BJ (cell line): ENCODE measurements around the gene CADM3. TPM values are rescaled to one million over a fixed set of nuclear protein-coding genes. Genes with fewer than 3 reads are reported as not detected.

Experiments used
- CTCF ChIA-PET: fragments of 350-600 bp; formaldehyde crosslinking; extraction: SDS; loops from one replicate; lab custom pipeline; 2021; ENCODE audit warnings: antibody characterized with exemption, inconsistent platforms; lab: Yijun Ruan, JAX
- POLR2A ChIA-PET: fragments of 300-600 bp; sonication (Branson Sonifier 250); formaldehyde crosslinking; extraction: SDS; loops from one replicate; lab custom pipeline; 2021; ENCODE audit warnings: antibody characterized with exemption; lab: Charles Lee
- DNase-seq: peaks from one replicate; pipeline ENCODE4 v3.0.0-alpha.2; 2011; ENCODE audit warnings: low read depth
- H3K27me3 ChIP-seq: 2 replicates; pipeline ENCODE4 v1.6.0; 2011; ENCODE audit warnings: low read length; ENCODE audit not compliant: control insufficient read depth, insufficient read depth
- H3K36me3 ChIP-seq: 2 replicates; pipeline ENCODE4 v1.5.1; 2011; ENCODE audit warnings: low read length; ENCODE audit not compliant: control insufficient read depth, insufficient read depth
- H3K4me3 ChIP-seq: 2 replicates; pipeline ENCODE4 v1.5.1; 2011; ENCODE audit warnings: low read depth, mild to moderate bottlenecking, control low read depth, low read length
- CTCF ChIP-seq: IDR thresholded peaks from 2 replicates; pipeline ENCODE4 v1.5.1; 2011; ENCODE audit warnings: low read depth, mild to moderate bottlenecking, control low read depth, inconsistent platforms, low read length, moderate library complexity; ENCODE audit not compliant: insufficient read depth
- polyA plus RNA-seq: library from polyadenylated mRNA; depleted of rRNA; stranded (reverse); fragments of >200 nt; gene quantifications from 2 replicates; pipeline ENCODE4 v1.2.3, GENCODE V29; 2011

Gene CADM3
- polyA plus RNA-seq, 1 experiment, result 0.07 TPM

GRCh38 chr1:159206110-159206509, 34.7 kb downstream of the CADM3 start:
- Histone ChIP-seq H3K4me3 (no peak overlapping the region), H3K27me3 (peaks cover 2% of the 10 kb centered on the region), H3K36me3 (no peaks in the 10 kb centered on the region)
- TF ChIP-seq CTCF, result no peak
- POLR2A ChIA-PET, result no interaction called here
- CTCF ChIA-PET, result interaction anchor here (1.3 to 2.4 kb wide), 4 partner anchors 8 to 46 kb away, joined by 3 to 9 read pairs (median 7); no protein-coding TSS in a partner anchor
- DNase-seq, result no peak

GRCh38 chr1:159207080-159207479, 35.7 kb downstream of the CADM3 start:
- CTCF ChIA-PET, result interaction anchor here (2.3 to 2.4 kb wide), 2 partner anchors 9 to 46 kb away, joined by 7 read pairs; no protein-coding TSS in a partner anchor
- H3K36me3 ChIP-seq, result no peaks in the 10 kb centered on the region

GRCh38 chr1:159207774-159208173, 36.4 kb downstream of the CADM3 start:
- TF ChIP-seq CTCF, result no peak
- ChIA-PET POLR2A (no interaction called here), CTCF (interaction anchor here (0.6 to 2.4 kb wide), 3 partner anchors 10 to 55 kb away, joined by 3 to 7 read pairs (median 3); no protein-coding TSS in a partner anchor)
- peaks cover 2% of the 10 kb centered on the region for H3K27me3 ChIP-seq
- H3K4me3 ChIP-seq, result no peak overlapping the region
- no peak for DNase-seq
- H3K36me3 ChIP-seq, result no peaks in the 10 kb centered on the region

More at GRCh38 chr1:159207080-159207479, 35.7 kb downstream of the CADM3 start:
- DNase-seq, result no peak
- Histone ChIP-seq H3K4me3 (no peak overlapping the region), H3K27me3 (peaks cover 2% of the 10 kb centered on the region)
- POLR2A ChIA-PET, result no interaction called here
- no peak for TF ChIP-seq CTCF

GRCh38 chr1:159208175-159208825, 36.9 kb downstream of the CADM3 start:
- ChIA-PET POLR2A (no interaction called here), CTCF (interaction anchor here (0.6 to 7.5 kb wide), 5 partner anchors 11 to 75 kb away, joined by 3 to 69 read pairs (median 7); no protein-coding TSS in a partner anchor)
- no peaks in the 10 kb centered on the region for H3K36me3 ChIP-seq
- TF ChIP-seq CTCF, result no peak
- peaks cover 2% of the 10 kb centered on the region for H3K27me3 ChIP-seq
- H3K4me3 ChIP-seq, result no peak overlapping the region
- DNase-seq, result no peak

- CTCF ChIA-PET, result interaction anchor here (0.6 to 7.5 kb wide), 4 partner anchors 13 to 76 kb away, joined by 3 to 69 read pairs (median 10); no protein-coding TSS in a partner anchor
- no peaks in the 10 kb centered on the region for H3K36me3 ChIP-seq
- TF ChIP-seq CTCF, result no peak
- no peak for DNase-seq
- peaks cover 2% of the 10 kb centered on the region for H3K27me3 ChIP-seq
- POLR2A ChIA-PET, result no interaction called here
- no peak overlapping the region for H3K4me3 ChIP-seq
Observed at GRCh38 chr1:159209061-159209460, 37.6 kb downstream of the CADM3 start.
